GM12875 (cell line): ENCODE results near the gene ELFN2.
"Not testable (repeated sequence)": the region's sequence is repeated elsewhere in the genome, so short reads cannot be mapped to it uniquely, and the experiment has no call there.

ENCODE experiments used
- H3K4me3 ChIP-seq: one replicate; pipeline ENCODE4 v1.5.1; 2011; ENCODE audit warnings: low read depth, low read length, control low read depth
- TF ChIP-seq, protein P1 (sequence below): IDR thresholded peaks from 2 replicates; pipeline ENCODE4 v1.5.1; 2011; ENCODE audit warnings: low read depth, mild to moderate bottlenecking, control low read depth, inconsistent platforms, low read length, moderate library complexity, borderline replicate concordance; ENCODE audit not compliant: insufficient read depth

ELFN2 gene

DNA sequence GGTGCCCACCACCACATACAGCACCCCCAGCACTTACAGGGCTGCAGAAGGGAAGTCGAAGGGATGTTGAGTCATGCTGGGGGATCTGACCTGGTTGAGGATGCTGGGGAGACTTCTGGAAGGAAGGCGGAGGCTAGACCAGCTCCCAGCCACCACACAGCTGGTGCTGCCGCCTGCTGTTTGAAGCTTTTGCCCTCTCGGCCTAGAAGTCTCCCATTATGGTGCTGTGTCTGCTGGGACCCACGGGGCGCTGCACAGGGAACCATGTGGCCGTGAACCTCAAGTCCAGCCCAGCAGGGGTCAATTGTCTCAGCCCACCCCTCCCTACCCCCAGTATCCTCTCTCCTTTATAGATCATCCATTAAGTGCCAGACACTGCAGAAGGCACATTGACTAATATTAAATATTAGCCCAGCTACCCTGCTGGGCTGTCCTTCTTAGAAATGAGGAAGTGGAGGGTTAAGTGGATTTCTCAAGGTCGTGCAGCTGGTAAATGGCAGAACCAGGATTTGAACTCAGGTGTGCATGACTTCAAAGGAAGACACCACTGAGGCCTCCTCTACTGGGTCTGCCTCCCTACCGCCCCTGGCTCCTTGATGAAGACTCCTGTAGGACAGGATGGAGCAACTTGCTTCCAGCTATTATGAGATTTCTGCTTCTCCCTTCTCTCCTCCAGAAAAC, 95.3 kb downstream of the ELFN2 start:
- H3K4me3 ChIP-seq, result no peak overlapping the region
- TF ChIP-seq, protein P1, sequence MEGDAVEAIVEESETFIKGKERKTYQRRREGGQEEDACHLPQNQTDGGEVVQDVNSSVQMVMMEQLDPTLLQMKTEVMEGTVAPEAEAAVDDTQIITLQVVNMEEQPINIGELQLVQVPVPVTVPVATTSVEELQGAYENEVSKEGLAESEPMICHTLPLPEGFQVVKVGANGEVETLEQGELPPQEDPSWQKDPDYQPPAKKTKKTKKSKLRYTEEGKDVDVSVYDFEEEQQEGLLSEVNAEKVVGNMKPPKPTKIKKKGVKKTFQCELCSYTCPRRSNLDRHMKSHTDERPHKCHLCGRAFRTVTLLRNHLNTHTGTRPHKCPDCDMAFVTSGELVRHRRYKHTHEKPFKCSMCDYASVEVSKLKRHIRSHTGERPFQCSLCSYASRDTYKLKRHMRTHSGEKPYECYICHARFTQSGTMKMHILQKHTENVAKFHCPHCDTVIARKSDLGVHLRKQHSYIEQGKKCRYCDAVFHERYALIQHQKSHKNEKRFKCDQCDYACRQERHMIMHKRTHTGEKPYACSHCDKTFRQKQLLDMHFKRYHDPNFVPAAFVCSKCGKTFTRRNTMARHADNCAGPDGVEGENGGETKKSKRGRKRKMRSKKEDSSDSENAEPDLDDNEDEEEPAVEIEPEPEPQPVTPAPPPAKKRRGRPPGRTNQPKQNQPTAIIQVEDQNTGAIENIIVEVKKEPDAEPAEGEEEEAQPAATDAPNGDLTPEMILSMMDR, result no peak

DNA sequence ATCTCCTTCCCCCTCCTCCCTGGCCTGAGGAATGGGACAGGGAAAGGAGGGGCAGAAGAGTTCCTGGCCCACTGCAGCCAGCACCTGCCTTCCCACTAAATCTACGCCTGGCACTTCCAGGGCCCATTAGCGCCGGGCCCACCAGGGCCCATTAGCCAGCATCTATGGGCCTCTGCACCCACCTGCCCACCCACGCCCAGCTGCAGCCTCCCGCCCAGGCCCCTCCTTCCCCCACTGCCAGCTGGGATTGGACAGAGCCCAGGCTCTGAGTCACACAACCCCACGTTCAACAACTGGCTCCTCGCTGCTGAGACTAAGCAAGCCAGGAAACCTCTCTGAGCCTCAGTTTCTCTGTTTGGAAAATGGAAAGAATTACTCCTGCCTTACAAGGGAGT, 96.2 kb downstream of the ELFN2 start:
- no peak overlapping the region for H3K4me3 ChIP-seq
- TF ChIP-seq, protein P1, result no peak

DNA sequence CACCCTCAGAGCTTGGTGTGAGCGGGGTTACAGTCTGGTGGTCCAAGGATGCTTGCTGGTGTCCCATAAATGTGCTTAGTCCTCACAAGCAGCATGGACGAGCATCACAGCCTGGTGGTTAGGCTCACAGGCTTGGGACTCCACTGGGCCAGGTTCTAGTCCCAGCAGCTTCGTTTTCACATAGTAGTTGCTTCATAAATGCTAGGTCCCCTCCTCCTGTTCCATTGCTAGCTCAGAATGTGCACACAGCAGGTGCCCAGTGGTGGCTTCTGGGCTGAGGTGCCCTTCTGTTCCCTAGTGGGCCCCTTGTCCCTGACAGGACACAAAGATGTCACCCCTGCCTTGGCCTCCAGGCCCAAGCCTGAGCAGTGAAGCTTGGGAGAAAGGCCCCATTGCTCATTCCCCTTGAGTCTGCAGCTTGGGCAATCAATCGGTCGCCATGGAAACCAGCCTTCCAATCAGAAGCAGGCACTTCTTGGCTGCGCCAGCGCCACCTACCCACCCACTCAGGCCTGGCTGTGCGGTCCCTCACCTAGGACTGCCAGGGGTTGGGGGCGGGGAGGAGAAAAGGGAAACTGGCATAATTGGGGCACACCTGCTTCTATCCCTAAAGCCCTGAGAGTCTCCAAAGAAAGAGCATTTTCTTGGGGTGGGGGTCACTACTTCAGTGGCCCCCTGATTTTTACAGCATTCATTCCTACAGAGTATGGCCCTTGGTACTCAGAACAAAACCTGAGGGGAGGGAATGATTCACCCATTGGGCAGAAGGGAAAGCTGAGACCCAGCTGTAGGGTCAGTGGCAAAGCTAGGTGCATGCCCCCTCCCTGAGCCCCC, 96.9 kb downstream of the ELFN2 start:
- TF ChIP-seq, protein P1, result no peak
- H3K4me3 ChIP-seq, result no peak overlapping the region

DNA sequence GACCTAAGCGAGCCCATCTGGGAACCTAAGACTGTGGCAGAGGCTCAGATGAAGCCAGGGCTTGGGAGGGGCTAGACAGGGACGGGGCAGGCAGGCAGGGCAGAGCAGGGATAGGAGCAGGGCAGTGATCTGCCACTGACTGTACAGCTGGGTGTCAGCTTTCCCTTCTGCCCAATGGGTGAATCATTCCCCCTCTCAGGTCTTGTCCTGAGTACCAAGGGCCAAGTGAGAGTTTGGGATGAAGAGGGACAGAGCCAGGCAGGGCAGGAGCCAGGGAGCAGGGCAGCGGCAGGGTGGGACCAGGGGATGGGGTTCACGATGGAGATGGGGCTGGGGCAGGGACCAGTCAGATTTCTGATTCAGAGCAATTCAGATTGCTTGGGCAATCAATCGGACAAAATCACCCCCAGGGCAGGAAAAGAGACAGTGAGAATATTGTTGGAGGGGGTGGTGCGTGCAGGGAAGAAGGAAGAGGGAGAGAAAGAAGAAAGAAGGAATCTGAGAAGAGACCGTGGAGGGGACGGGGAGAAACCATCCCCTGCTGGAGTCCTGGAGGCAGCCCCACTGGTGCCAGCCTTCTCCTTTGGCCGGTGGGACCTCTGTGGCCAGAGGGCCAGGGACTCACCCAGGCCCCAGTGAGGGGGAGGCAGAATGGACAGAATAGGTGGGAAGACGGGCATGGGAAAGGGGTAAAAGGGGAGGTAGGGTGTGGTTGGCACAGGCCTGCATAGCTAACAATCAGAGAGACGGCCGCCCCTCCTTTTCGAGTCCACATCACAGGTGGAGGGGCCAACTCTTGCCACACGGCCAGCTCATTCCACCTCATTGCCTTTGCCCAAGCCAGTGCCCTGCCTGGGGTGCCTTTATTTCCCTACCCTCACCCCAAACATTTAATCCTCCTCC, 97.8 kb downstream of the ELFN2 start:
- no peak overlapping the region for H3K4me3 ChIP-seq
- TF ChIP-seq, protein P1, result no peak

DNA sequence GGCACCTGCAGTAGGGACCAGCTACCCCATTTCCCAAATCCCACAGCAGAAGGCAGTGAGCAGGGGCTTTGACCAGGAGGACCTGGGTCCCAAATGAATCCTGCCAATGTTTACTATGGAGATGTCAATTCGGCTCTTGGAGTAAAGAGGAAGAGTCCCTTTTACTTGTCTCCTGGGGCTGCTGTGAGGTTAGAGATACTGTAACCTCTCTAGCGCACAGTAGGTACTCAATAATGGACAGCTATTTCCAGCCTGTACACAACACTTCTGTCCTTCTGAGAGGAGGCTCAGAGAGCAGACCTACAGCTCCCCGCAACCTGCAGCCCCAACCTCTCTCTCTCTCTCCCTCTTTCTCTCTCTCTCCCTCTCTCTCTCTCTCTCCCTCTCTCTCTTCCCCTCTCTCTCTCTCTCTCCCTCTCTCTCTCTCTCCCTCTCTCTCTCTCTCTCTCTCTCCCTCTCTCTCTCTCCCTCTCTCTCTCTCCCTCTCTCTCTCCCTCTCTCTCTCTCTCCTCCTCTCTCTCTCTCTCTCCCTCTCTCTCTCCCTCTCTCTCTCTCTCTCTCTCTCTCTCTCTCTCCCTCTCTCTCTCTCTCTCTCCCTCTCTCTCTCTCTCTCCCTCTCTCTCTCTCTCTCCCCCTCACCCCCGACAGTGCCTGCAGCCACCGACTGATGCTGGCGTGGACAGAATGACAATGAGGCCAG, 98.6 kb downstream of the ELFN2 start:
- H3K4me3 ChIP-seq, result not testable (repeated sequence)

DNA sequence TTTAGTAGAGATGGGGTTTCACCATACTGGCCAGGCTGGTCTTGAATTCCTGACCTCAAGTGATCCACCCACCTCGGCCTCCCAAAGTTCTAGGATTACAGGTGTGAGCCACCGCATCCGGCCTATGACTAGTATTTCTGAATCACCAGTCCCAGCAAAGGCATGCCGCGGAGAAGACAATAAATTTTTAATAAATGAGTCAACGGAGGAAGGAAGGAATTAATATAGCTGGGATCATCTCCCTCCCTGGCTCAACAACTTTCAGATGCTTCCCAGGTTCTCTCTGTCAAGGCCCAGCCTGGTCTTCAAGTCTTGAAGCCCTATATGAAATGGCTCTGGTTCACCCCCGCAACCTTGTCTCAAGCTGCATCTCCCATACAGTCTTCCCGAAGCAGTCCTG, 99.3 kb downstream of the ELFN2 start:
- TF ChIP-seq, protein P1, result no peak
- no peak overlapping the region for H3K4me3 ChIP-seq

DNA sequence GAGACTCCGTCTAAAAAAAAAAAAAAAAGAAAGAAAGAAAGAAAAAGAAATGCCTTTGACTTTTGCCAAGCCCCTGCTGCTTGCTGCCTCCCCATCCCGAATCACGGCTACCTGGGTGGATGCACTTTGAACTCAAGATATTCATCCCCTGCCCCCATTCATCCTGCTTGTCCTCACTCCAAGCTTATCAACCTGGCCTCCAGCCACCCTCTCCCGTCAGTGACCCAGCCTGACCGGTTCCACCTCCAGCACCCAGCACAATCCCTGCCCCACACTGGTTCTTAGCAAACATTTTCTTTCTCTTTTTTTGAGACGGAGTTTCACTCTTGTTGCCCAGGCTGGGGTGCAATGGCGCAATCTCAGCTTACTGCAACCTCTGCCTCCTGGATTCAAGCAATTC, 100.6 kb downstream of the ELFN2 start:
- H3K4me3 ChIP-seq, result no peak overlapping the region
- TF ChIP-seq, protein P1, result no peak
